ENCODE results near the gene DPP6.

The DPP6 gene

DNA sequence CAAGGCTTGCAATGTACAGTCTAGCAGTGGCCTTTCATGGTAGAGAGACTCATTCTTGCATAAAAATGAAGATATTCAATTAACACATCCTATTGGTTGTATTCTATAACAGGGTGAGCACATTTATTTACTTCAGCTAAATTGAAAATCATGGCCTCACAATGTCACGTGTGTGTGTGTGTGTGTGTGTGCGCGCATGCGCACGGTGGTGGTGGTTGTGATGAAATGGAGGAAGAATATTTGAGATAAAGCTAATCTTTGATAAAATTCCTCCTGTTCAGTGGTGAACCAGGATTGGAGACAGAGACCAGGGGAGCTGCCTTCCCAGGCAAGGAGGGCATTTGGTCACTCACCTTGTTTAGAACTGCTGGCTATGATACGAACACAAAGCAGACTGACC is 199.8 kb downstream of the DPP6 start:
- no peaks in the 10 kb centered on the region for H3K27me3 ChIP-seq (ENCODE audit: control insufficient read depth, insufficient read depth, low read length)
- no peak overlapping the region for H3K4me2 ChIP-seq (ENCODE audit: low read length)
- no peaks in the 10 kb centered on the region for H3K79me2 ChIP-seq
- H3K36me3 ChIP-seq (ENCODE audit: control insufficient read depth, insufficient read depth, low read length), result no peaks in the 10 kb centered on the region
- TF ChIP-seq, protein P1, sequence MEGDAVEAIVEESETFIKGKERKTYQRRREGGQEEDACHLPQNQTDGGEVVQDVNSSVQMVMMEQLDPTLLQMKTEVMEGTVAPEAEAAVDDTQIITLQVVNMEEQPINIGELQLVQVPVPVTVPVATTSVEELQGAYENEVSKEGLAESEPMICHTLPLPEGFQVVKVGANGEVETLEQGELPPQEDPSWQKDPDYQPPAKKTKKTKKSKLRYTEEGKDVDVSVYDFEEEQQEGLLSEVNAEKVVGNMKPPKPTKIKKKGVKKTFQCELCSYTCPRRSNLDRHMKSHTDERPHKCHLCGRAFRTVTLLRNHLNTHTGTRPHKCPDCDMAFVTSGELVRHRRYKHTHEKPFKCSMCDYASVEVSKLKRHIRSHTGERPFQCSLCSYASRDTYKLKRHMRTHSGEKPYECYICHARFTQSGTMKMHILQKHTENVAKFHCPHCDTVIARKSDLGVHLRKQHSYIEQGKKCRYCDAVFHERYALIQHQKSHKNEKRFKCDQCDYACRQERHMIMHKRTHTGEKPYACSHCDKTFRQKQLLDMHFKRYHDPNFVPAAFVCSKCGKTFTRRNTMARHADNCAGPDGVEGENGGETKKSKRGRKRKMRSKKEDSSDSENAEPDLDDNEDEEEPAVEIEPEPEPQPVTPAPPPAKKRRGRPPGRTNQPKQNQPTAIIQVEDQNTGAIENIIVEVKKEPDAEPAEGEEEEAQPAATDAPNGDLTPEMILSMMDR (IDR thresholded peaks at IDR 0.05), result no peak
- H3K4me3 ChIP-seq (ENCODE audit: low read depth, low read length), result no peak overlapping the region
- H3K9me3 ChIP-seq (ENCODE audit: control insufficient read depth, low read length), result no peaks in the 10 kb centered on the region
- H2AFZ ChIP-seq, result no peak overlapping the region
- no peak overlapping the region for H3K27ac ChIP-seq
- no peak overlapping the region for H3K9ac ChIP-seq
- no peaks in the 10 kb centered on the region for H3K4me1 ChIP-seq

DNA sequence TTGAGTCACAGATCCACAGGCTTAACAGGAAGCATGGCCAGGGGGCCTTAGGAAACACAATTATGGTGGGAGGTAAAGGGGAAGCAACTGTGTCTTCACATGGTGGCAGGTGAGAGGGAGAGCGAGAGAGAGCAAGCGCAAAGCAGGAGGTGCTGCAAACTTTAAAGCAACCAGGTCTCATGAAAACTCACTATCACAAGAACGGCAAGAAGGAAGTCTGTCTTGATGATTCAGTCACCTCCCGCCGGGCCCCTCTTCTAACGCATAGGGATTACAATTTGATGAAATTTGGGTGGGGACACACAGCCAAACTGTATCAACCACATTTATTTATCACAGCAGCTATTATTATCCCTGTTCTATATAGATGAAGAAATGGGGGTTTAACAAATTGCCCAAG is 201.6 kb downstream of the DPP6 start:
- TF ChIP-seq, protein P1 (IDR thresholded peaks at IDR 0.05), result no peak
- Histone ChIP-seq H3K9me3 (ENCODE audit: control insufficient read depth, low read length) (no peaks in the 10 kb centered on the region), H3K4me1 (no peaks in the 10 kb centered on the region), H3K27me3 (ENCODE audit: control insufficient read depth, insufficient read depth, low read length) (no peaks in the 10 kb centered on the region), H3K36me3 (ENCODE audit: control insufficient read depth, insufficient read depth, low read length) (no peaks in the 10 kb centered on the region), H3K79me2 (no peaks in the 10 kb centered on the region), H3K27ac (no peak overlapping the region), H2AFZ (no peak overlapping the region), H3K9ac (no peak overlapping the region), H3K4me2 (ENCODE audit: low read length) (no peak overlapping the region), H3K4me3 (ENCODE audit: low read depth, low read length) (no peak overlapping the region)

DNA sequence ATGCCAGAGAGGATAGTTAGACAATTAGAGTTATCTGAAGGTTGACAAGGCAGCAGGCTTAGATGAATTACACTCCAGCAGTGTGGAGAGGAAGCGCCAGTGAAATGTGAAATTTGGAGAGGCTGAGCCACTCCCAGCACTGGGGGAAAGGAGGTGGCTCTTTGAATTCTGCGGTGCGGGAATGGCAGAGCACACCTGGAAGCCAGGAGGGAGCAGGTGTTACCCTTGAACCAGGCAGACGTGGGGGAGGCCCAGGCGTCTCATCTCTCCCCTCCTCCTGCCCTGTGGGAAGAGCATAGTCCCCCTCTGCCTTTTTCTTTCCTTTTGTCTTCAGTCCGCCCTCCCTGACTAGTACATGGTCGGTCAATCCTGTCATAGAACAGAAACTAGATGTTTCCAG is 203.1 kb downstream of the DPP6 start:
- Histone ChIP-seq H3K27ac (no peak overlapping the region), H3K79me2 (no peaks in the 10 kb centered on the region), H3K4me2 (ENCODE audit: low read length) (no peak overlapping the region), H3K9me3 (ENCODE audit: control insufficient read depth, low read length) (no peaks in the 10 kb centered on the region), H3K27me3 (ENCODE audit: control insufficient read depth, insufficient read depth, low read length) (no peaks in the 10 kb centered on the region), H3K4me3 (ENCODE audit: low read depth, low read length) (no peak overlapping the region), H2AFZ (no peak overlapping the region), H3K36me3 (ENCODE audit: control insufficient read depth, insufficient read depth, low read length) (no peaks in the 10 kb centered on the region), H3K9ac (no peak overlapping the region), H3K4me1 (no peaks in the 10 kb centered on the region)
- TF ChIP-seq, protein P1 (IDR thresholded peaks at IDR 0.05), result no peak

DNA sequence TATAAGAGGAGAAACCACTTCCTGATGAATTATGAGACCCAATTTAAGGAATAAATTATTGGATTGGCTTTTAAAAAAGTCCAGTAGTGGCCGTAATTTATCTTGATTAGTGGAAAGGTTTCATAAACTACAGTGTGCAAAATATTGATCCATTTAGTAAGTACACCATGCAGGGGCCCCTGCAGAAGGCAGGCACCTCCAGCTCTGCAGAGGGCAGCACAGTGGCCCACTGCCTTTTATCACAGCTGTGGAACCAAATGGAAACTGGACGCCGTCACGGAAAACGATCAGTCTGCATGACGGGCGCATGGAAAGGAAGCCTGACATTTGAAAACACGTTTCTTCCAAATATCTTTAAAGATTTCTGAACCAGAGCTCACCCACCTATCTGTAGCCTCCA is 204.0 kb downstream of the DPP6 start:
- TF ChIP-seq, protein P1 (IDR thresholded peaks at IDR 0.05), result no peak
- Histone ChIP-seq H3K4me2 (ENCODE audit: low read length) (no peak overlapping the region), H3K9me3 (ENCODE audit: control insufficient read depth, low read length) (no peaks in the 10 kb centered on the region), H2AFZ (no peak overlapping the region), H3K9ac (no peak overlapping the region), H3K27me3 (ENCODE audit: control insufficient read depth, insufficient read depth, low read length) (no peaks in the 10 kb centered on the region), H3K27ac (no peak overlapping the region), H3K36me3 (ENCODE audit: control insufficient read depth, insufficient read depth, low read length) (no peaks in the 10 kb centered on the region), H3K79me2 (no peaks in the 10 kb centered on the region), H3K4me1 (no peaks in the 10 kb centered on the region), H3K4me3 (ENCODE audit: low read depth, low read length) (no peak overlapping the region)

DNA sequence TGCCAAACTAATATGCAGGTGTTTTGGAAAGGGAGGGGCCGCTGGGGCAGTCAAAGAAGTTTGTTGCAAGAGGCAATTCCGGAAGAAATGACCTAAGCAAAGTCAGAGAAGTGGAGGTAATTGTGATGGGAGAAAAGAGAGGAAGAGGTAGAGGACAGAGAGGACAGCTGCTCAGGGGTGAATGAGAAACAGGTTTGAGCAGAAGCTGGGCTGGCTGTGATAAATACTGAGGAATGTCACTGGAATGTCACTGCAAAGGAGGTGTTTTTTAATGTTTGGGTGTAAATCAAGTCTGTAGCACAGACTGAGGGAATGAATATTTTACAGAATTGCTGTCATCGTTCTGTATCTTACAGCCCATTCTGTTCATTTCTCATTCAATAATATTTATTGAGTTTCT is 207.2 kb downstream of the DPP6 start:
- H3K4me3 ChIP-seq (ENCODE audit: low read depth, low read length), result no peak overlapping the region
- no peaks in the 10 kb centered on the region for H3K9me3 ChIP-seq (ENCODE audit: control insufficient read depth, low read length)
- no peak overlapping the region for H2AFZ ChIP-seq
- H3K4me2 ChIP-seq (ENCODE audit: low read length), result no peak overlapping the region
- no peaks in the 10 kb centered on the region for H3K4me1 ChIP-seq
- no peak overlapping the region for H3K9ac ChIP-seq
- H3K27ac ChIP-seq, result no peak overlapping the region
- H3K36me3 ChIP-seq (ENCODE audit: control insufficient read depth, insufficient read depth, low read length), result no peaks in the 10 kb centered on the region
- no peaks in the 10 kb centered on the region for H3K27me3 ChIP-seq (ENCODE audit: control insufficient read depth, insufficient read depth, low read length)
- TF ChIP-seq, protein P1 (IDR thresholded peaks at IDR 0.05), result no peak
- H3K79me2 ChIP-seq, result no peaks in the 10 kb centered on the region
